NB4 (cell line): ENCODE results near the gene GM2A.

Experiments used
- DNase-seq: peaks from one replicate; pipeline ENCODE4 v3.0.0; 2010; ENCODE audit warnings: low read depth
- H3K4me3 ChIP-seq: one replicate; pipeline ENCODE4 v1.5.1; 2011; ENCODE audit warnings: mild to moderate bottlenecking, low read depth, low read length, moderate library complexity
- CTCF ChIP-seq: IDR thresholded peaks from one replicate; pipeline ENCODE4 v1.5.1; 2012; ENCODE audit warnings: low read depth, low read length
- MAX ChIP-seq: IDR thresholded peaks from 2 replicates; pipeline ENCODE4 v1.6.1; 2011; ENCODE audit warnings: low read depth, low read length
- MYC ChIP-seq: IDR thresholded peaks from 2 replicates; pipeline ENCODE4 v1.6.1; 2011; ENCODE audit warnings: low read depth, low read length
- POLR2A ChIP-seq: IDR thresholded peaks from 2 replicates; pipeline ENCODE4 v1.6.1; 2011; ENCODE audit warnings: mild to moderate bottlenecking; ENCODE audit not compliant: insufficient read length; ENCODE audit errors: extremely low read depth

GM2A gene

GRCh38 chr5:151317871-151318270 lies 64.9 kb downstream of the GM2A start:
- TF ChIP-seq POLR2A (no peak), MYC (no peak), MAX (no peak), CTCF (no peak)
- DNase-seq: no peak
- no peak overlapping the region for H3K4me3 ChIP-seq

GRCh38 chr5:151318850-151319732 lies 66.1 kb downstream of the GM2A start:
- DNase-seq: peak; percentile 40
- no peak overlapping the region for H3K4me3 ChIP-seq
- TF ChIP-seq MYC: no peak
- no peak for TF ChIP-seq POLR2A
- no peak for TF ChIP-seq MAX
- no peak for TF ChIP-seq CTCF
